ENCODE data around the gene DIO1. TPM values are rescaled to one million over a fixed set of nuclear protein-coding genes. Genes with fewer than 3 reads are reported as not detected.

Gene DIO1
- not detected for total RNA-seq

DNA sequence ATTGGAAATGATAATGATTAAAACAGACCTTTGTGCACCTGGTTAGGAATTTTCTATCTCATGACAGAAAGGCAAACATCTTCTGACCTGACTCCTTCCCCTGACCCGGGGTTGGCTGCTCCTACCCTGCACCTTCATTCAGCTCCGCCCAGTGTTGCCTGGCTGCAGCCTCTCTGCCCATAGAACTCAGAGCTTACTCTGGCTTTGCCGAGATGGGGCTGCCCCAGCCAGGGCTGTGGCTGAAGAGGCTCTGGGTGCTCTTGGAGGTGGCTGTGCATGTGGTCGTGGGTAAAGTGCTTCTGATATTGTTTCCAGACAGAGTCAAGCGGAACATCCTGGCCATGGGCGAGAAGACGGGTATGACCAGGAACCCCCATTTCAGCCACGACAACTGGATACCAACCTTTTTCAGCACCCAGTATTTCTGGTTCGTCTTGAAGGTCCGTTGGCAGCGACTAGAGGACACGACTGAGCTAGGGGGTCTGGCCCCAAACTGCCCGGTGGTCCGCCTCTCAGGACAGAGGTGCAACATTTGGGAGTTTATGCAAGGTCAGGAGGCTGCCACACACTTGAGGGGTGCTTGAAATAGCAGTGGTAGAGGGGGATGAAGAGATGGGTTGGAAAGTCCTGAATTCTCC is at the start of gene DIO1:
Gene DIO1 (plus strand): TSS at position 189 of the 638 bp plus-strand sequence. CDS start 24 bp downstream, at position 213.
- Histone ChIP-seq H3K4me1 (ENCODE audit: control insufficient read depth in 3 of 3, insufficient read depth in 3 of 3, low read length in 3 of 3) (peaks cover 17 to 33% (median 25%) of the 10 kb centered on the region in 3 donors), H3K36me3 (ENCODE audit: control insufficient read depth in 3 of 3, insufficient read depth in 3 of 3, low read length in 3 of 3) (peaks cover 0 to 2% (median 0%) of the 10 kb centered on the region in 3 donors), H3K27ac (ENCODE audit: low read depth, low read length) (peak within 1 kb of the TSS; percentile 12)

DNA sequence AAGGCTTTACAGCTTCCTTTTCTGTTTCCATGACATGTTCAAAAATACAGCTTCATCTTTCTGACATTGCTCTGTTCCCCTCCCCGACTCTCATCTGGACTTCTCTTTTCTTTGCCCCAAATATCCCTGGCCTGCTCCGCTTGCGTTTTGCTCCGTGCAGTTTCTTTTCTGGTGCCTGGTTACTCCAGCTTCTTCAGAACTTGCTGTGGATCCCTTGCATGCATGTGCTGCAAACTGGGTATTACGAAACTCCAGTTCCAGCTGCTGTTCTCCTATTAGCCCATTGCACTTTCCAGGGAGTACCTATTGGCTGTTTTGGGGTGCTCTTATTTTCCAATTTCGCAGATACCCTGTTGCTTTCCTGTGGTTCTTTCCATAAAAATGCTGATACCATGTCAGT is 46.0 kb upstream of the DIO1 start:
- Histone ChIP-seq H3K27ac (ENCODE audit: low read depth, low read length) (no peak overlapping the region), H3K9ac (ENCODE audit: low read depth in 1 of 3, low read length in 3 of 3) (no peak overlapping the region), H3K36me3 (ENCODE audit: control insufficient read depth in 3 of 3, insufficient read depth in 3 of 3, low read length in 3 of 3) (peaks cover 3 to 11% (median 9%) of the 10 kb centered on the region in 3 donors), H3K4me3 (ENCODE audit: low read length in 3 of 3) (no peak overlapping the region), H3K4me1 (ENCODE audit: control insufficient read depth in 3 of 3, insufficient read depth in 3 of 3, low read length in 3 of 3) (no peaks in the 10 kb centered on the region), H3K27me3 (ENCODE audit: control insufficient read depth in 3 of 3, insufficient read depth in 3 of 3, low read length in 3 of 3) (no peaks in the 10 kb centered on the region), H3K9me3 (ENCODE audit: control insufficient read depth in 3 of 3, low read length in 3 of 3) (no peaks in the 10 kb centered on the region)

More for the DNA sequence above, at the start of gene DIO1:
- Histone ChIP-seq H3K9ac (ENCODE audit: low read depth in 1 of 3, low read length in 3 of 3) (no peak within 1 kb of the TSS), H3K27me3 (ENCODE audit: control insufficient read depth in 3 of 3, insufficient read depth in 3 of 3, low read length in 3 of 3) (no peaks in the 10 kb centered on the region), H3K9me3 (ENCODE audit: control insufficient read depth in 3 of 3, low read length in 3 of 3) (no peaks in the 10 kb centered on the region), H3K4me3 (ENCODE audit: low read length in 3 of 3) (no peak within 1 kb of the TSS)

GRCh38 chr1:53850082-53850673 is 43.8 kb upstream of the DIO1 start:
- H3K4me1 ChIP-seq (ENCODE audit: control insufficient read depth in 3 of 3, insufficient read depth in 3 of 3, low read length in 3 of 3) = no peaks in the 10 kb centered on the region
- H3K9ac ChIP-seq (ENCODE audit: low read depth in 1 of 3, low read length in 3 of 3) = no peak overlapping the region
- H3K36me3 ChIP-seq (ENCODE audit: control insufficient read depth in 3 of 3, insufficient read depth in 3 of 3, low read length in 3 of 3) = peaks cover 6 to 29% (median 20%) of the 10 kb centered on the region in 3 donors
- H3K27ac ChIP-seq (ENCODE audit: low read depth, low read length) = no peak overlapping the region
- H3K4me3 ChIP-seq (ENCODE audit: low read length in 3 of 3) = no peak overlapping the region
- no peaks in the 10 kb centered on the region for H3K27me3 ChIP-seq (ENCODE audit: control insufficient read depth in 3 of 3, insufficient read depth in 3 of 3, low read length in 3 of 3)
- no peaks in the 10 kb centered on the region for H3K9me3 ChIP-seq (ENCODE audit: control insufficient read depth in 3 of 3, low read length in 3 of 3)

- H3K9me3 ChIP-seq (ENCODE audit: control insufficient read depth in 3 of 3, low read length in 3 of 3) = no peaks in the 10 kb centered on the region
- peaks cover 20 to 45% (median 31%) of the 10 kb centered on the region in 3 donors for H3K36me3 ChIP-seq (ENCODE audit: control insufficient read depth in 3 of 3, insufficient read depth in 3 of 3, low read length in 3 of 3)
- H3K4me3 ChIP-seq (ENCODE audit: low read length in 3 of 3) = no peak overlapping the region
- no peak overlapping the region for H3K27ac ChIP-seq (ENCODE audit: low read depth, low read length)
- H3K9ac ChIP-seq (ENCODE audit: low read depth in 1 of 3, low read length in 3 of 3) = no peak overlapping the region
- H3K27me3 ChIP-seq (ENCODE audit: control insufficient read depth in 3 of 3, insufficient read depth in 3 of 3, low read length in 3 of 3) = no peaks in the 10 kb centered on the region
- H3K4me1 ChIP-seq (ENCODE audit: control insufficient read depth in 3 of 3, insufficient read depth in 3 of 3, low read length in 3 of 3) = no peaks in the 10 kb centered on the region
These were observed 42.3 kb upstream of the DIO1 start for GRCh38 chr1:53851571-53852285.

DNA sequence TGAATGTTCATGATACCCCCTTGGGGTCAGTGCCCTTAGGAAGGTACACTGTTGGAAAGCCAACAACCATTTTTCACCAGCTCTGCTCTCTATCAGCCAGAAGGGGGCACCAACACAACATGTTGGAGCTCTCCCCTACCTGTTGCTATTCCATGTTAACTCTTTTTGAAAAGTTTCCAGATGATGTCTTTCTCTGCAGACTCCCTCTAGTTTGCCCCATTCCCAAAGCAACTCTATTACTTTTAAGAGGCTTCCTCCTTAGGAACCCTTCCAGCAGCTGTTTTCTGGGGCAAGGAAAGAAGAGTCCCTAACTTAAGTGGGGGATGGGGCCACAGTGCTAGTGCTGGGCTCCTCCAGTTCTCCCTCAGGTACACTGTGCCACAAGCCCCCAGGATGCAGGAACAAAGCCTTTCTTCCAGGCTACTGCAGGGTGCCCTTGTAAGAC is 33.0 kb upstream of the DIO1 start:
- H3K27me3 ChIP-seq (ENCODE audit: control insufficient read depth in 3 of 3, insufficient read depth in 3 of 3, low read length in 3 of 3) = no peaks in the 10 kb centered on the region
- no peaks in the 10 kb centered on the region for H3K9me3 ChIP-seq (ENCODE audit: control insufficient read depth in 3 of 3, low read length in 3 of 3)
- no peaks in the 10 kb centered on the region for H3K4me1 ChIP-seq (ENCODE audit: control insufficient read depth in 3 of 3, insufficient read depth in 3 of 3, low read length in 3 of 3)
- peaks cover 19 to 39% (median 35%) of the 10 kb centered on the region in 3 donors for H3K36me3 ChIP-seq (ENCODE audit: control insufficient read depth in 3 of 3, insufficient read depth in 3 of 3, low read length in 3 of 3)
- H3K4me3 ChIP-seq (ENCODE audit: low read length in 3 of 3) = no peak overlapping the region
- H3K27ac ChIP-seq (ENCODE audit: low read depth, low read length) = no peak overlapping the region
- no peak overlapping the region for H3K9ac ChIP-seq (ENCODE audit: low read depth in 1 of 3, low read length in 3 of 3)

- H3K4me1 ChIP-seq (ENCODE audit: control insufficient read depth in 3 of 3, insufficient read depth in 3 of 3, low read length in 3 of 3) = no peaks in the 10 kb centered on the region
- no peaks in the 10 kb centered on the region for H3K9me3 ChIP-seq (ENCODE audit: control insufficient read depth in 3 of 3, low read length in 3 of 3)
These were observed 31.5 kb upstream of the DIO1 start for GRCh38 chr1:53862507-53862906.

DNA sequence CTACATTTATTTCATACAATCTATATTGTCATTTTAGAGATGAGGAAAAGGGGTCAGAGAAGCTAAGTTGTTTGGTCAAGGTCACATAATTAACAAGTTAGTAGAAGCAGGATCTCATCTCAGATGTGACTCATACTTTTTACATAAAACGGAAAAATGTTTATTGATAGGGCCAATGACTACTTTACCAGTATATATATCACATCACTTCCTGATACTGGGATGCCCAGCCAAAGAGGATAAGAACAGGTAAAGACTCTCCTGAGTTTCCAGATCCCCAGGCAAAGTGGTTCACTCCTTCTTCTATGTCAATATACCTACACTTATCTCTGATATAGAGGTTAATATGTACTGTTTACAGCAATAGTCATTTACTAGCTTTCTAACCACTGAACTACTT is 25.4 kb upstream of the DIO1 start:
- Histone ChIP-seq H3K4me3 (ENCODE audit: low read length in 3 of 3) (no peak overlapping the region), H3K27ac (ENCODE audit: low read depth, low read length) (no peak overlapping the region), H3K27me3 (ENCODE audit: control insufficient read depth in 3 of 3, insufficient read depth in 3 of 3, low read length in 3 of 3) (no peaks in the 10 kb centered on the region), H3K9me3 (ENCODE audit: control insufficient read depth in 3 of 3, low read length in 3 of 3) (no peaks in the 10 kb centered on the region), H3K36me3 (ENCODE audit: control insufficient read depth in 3 of 3, insufficient read depth in 3 of 3, low read length in 3 of 3) (peaks cover 16 to 53% (median 43%) of the 10 kb centered on the region in 3 donors), H3K9ac (ENCODE audit: low read depth in 1 of 3, low read length in 3 of 3) (no peak overlapping the region), H3K4me1 (ENCODE audit: control insufficient read depth in 3 of 3, insufficient read depth in 3 of 3, low read length in 3 of 3) (no peaks in the 10 kb centered on the region)

More at GRCh38 chr1:53862507-53862906, 31.5 kb upstream of the DIO1 start:
- Histone ChIP-seq H3K27me3 (ENCODE audit: control insufficient read depth in 3 of 3, insufficient read depth in 3 of 3, low read length in 3 of 3) (no peaks in the 10 kb centered on the region), H3K36me3 (ENCODE audit: control insufficient read depth in 3 of 3, insufficient read depth in 3 of 3, low read length in 3 of 3) (peaks cover 11 to 35% (median 28%) of the 10 kb centered on the region in 3 donors), H3K4me3 (ENCODE audit: low read length in 3 of 3) (no peak overlapping the region), H3K9ac (ENCODE audit: low read depth in 1 of 3, low read length in 3 of 3) (no peak overlapping the region), H3K27ac (ENCODE audit: low read depth, low read length) (no peak overlapping the region)

DNA sequence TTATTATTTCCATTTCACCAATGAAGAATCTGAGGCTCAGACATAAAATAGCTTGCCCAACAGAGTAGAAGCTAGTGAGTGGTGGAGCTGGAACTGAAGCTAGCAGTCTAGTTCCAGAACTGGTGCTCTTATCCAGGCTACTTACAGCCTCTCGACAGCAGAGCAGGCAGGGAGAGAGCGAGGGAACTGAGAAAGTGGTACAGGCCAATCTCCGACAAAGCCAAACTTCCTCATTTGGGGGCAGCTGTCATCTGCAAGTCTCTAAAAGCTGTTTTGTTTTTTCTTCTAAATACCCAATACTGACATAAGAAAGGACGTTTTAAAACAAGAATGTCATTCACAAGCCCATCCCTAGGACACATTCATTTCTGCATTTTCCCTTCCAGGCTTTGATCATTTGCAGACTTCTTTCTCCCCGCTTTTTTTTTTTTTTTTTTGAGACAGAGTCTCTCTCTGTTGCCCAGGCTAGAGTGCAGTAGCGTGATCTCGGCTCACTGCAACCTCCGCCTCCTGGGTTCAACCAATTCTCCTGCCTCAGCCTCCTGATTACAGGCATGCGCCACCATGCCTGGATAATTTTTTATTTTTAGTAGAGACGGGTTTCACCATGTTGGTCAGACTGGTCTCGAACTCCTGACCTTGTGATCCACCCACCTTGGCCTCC is 24.4 kb upstream of the DIO1 start:
- H3K4me3 ChIP-seq (ENCODE audit: low read length in 3 of 3) = no peak overlapping the region
- no peaks in the 10 kb centered on the region for H3K9me3 ChIP-seq (ENCODE audit: control insufficient read depth in 3 of 3, low read length in 3 of 3)
- H3K36me3 ChIP-seq (ENCODE audit: control insufficient read depth in 3 of 3, insufficient read depth in 3 of 3, low read length in 3 of 3) = peaks cover 16 to 46% (median 43%) of the 10 kb centered on the region in 3 donors
- H3K27me3 ChIP-seq (ENCODE audit: control insufficient read depth in 3 of 3, insufficient read depth in 3 of 3, low read length in 3 of 3) = no peaks in the 10 kb centered on the region
- no peaks in the 10 kb centered on the region for H3K4me1 ChIP-seq (ENCODE audit: control insufficient read depth in 3 of 3, insufficient read depth in 3 of 3, low read length in 3 of 3)
- H3K9ac ChIP-seq (ENCODE audit: low read depth in 1 of 3, low read length in 3 of 3) = no peak overlapping the region
- H3K27ac ChIP-seq (ENCODE audit: low read depth, low read length) = no peak overlapping the region

GRCh38 chr1:53871221-53871620 is 22.8 kb upstream of the DIO1 start:
- H3K36me3 ChIP-seq (ENCODE audit: control insufficient read depth in 3 of 3, insufficient read depth in 3 of 3, low read length in 3 of 3) = peaks cover 20 to 47% (median 43%) of the 10 kb centered on the region in 3 donors
- H3K4me1 ChIP-seq (ENCODE audit: control insufficient read depth in 3 of 3, insufficient read depth in 3 of 3, low read length in 3 of 3) = no peaks in the 10 kb centered on the region
- H3K9ac ChIP-seq (ENCODE audit: low read depth in 1 of 3, low read length in 3 of 3) = no peak overlapping the region
- no peak overlapping the region for H3K27ac ChIP-seq (ENCODE audit: low read depth, low read length)
- H3K9me3 ChIP-seq (ENCODE audit: control insufficient read depth in 3 of 3, low read length in 3 of 3) = no peaks in the 10 kb centered on the region
- no peaks in the 10 kb centered on the region for H3K27me3 ChIP-seq (ENCODE audit: control insufficient read depth in 3 of 3, insufficient read depth in 3 of 3, low read length in 3 of 3)
- H3K4me3 ChIP-seq (ENCODE audit: low read length in 3 of 3) = no peak overlapping the region
